Ovary (tissue), 3 donors: ENCODE results near the gene SH3BGRL2.

ENCODE experiments used
- POLR2A ChIP-seq: fragments of 450-650 bp; IDR thresholded peaks from one replicate; pipeline ENCODE4 v1.6.1; 2017; ENCODE audit warnings: antibody characterized with exemption, mild to moderate bottlenecking, moderate library complexity
- TF ChIP-seq, protein P1 (sequence below), 3 donors: fragments of 450-650 bp in 2 of 3; fragments of 200-600 bp in 1 of 3; IDR thresholded peaks; one replicate each; pipeline versions ENCODE4 v1.5.1 to v1.8.0; 2016 to 2022; ENCODE audit warnings: antibody characterized with exemption in 3 of 3, mild to moderate bottlenecking in 1 of 3
- donor health status: DM: no; HTN: no; CAD: no.

GRCh38 chr6:79612457-79612856, 18.7 kb upstream of the SH3BGRL2 start:
- TF ChIP-seq POLR2A: no peak
- TF ChIP-seq, protein P1, sequence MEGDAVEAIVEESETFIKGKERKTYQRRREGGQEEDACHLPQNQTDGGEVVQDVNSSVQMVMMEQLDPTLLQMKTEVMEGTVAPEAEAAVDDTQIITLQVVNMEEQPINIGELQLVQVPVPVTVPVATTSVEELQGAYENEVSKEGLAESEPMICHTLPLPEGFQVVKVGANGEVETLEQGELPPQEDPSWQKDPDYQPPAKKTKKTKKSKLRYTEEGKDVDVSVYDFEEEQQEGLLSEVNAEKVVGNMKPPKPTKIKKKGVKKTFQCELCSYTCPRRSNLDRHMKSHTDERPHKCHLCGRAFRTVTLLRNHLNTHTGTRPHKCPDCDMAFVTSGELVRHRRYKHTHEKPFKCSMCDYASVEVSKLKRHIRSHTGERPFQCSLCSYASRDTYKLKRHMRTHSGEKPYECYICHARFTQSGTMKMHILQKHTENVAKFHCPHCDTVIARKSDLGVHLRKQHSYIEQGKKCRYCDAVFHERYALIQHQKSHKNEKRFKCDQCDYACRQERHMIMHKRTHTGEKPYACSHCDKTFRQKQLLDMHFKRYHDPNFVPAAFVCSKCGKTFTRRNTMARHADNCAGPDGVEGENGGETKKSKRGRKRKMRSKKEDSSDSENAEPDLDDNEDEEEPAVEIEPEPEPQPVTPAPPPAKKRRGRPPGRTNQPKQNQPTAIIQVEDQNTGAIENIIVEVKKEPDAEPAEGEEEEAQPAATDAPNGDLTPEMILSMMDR (IDR thresholded peaks at IDR 0.05): no peak
